ENCODE data around the gene SCARB1.
A peak's percentile ranks its signal among the peaks of the same experiment; 100 is the strongest.

Gene SCARB1

DNA sequence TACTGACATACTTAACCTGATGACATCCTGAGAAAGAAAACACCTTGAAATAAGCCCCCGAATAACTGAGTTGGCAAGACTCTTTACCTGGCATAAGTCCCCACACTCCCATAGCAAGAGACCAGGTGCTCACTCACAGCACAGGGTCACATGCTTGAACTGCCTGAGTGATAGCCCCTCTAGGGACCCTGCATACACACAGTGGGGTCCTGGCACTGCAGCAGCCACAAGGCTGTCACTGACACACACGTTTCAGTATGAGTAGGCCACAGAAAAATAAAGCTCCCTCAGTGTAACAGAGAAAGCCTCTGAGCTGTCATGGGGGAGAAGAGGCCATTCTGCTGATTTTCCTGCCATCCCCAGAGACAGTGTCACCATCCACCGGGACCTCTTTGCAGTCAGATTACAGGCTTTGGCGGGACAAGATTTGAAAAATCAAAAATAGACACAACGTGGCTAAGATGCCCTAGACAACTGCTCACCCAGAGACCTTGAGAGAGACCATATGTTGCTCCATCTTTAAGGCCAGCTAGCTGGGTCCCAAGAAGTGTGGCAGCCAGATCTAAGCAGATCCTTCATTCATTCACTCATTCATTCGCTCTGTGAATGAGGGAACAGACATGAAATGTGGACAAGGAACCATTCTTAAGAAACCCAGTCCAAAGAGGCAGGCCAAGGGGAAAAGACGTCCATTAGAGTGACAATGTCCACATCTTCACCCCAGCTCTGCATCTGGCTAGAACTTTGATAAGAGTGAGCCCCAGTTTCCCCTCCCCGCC is 1.6 kb downstream of the SCARB1 start:
- H3K36me3 ChIP-seq (ENCODE audit: insufficient read depth, low read length) = peaks cover 21% of the 10 kb centered on the region
- peak overlapping the region; percentile 90 for H3K9ac ChIP-seq (ENCODE audit: insufficient read length)
- H3K4me3 ChIP-seq = peak overlapping the region; percentile 97
- DNase-seq (ENCODE audit: low read depth, low spot score) = no peak
- no peak for TF ChIP-seq POLR2AphosphoS5 (IDR thresholded peaks at IDR 0.05; ENCODE audit: borderline replicate concordance, low read depth, low read length)
- TF ChIP-seq FOXP2 (optimal IDR thresholded peaks at IDR 0.05; ENCODE audit: control extremely low read depth, extremely low read length, insufficient read depth) = no peak
- no peak overlapping the region for H3K27ac ChIP-seq
- H3K9me3 ChIP-seq (ENCODE audit: low read depth, low read length) = no peaks in the 10 kb centered on the region

DNA sequence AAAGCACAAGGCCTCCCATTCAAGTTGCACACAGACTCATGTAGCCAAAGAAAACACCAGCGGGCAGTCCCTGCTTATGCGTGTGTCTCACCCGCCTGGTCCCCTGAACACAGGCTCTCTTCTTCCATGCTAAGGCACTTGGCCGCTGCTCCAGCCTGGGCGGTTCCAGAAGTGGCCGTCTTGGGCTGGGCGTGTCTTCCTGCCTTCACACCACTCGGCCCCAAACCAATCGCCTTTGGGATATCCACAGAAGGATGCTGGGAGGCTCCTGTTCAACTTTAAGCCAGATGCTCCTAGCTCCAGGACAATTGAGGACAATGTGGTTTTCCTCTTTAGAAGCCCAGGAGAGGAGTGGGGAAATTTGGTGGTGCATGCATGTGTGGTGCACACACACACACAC is 2.2 kb downstream of the SCARB1 start:
- H3K9ac ChIP-seq (ENCODE audit: insufficient read length) = no peak overlapping the region
- no peak overlapping the region for H3K27ac ChIP-seq

DNA sequence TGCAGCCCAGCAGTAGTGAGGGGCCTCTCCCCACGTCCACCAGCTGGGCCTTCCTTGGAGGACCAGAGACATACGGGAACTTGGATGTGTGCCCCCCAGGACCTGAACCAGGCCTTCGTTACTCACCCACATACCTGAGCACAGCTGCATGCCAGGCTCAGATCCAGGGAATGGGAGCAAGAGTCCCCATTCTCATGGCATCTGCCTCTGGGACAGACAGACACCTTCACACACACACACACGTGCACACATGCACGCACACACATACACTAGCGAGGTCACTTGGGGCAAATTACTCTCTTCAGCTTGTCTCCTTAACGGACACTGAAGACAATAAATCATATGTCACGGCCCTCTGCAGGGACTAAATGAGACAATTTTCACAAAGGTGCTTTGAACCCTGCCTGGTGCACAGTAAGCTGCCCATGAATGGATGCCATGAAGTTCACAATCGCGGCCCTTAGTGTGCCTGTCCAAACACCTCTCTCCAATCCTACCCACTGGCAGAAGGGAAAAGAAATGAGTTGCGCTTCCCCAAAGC is 5.7 kb downstream of the SCARB1 start:
- Histone ChIP-seq H3K27ac (no peak overlapping the region), H3K36me3 (ENCODE audit: insufficient read depth, low read length) (peaks cover 26% of the 10 kb centered on the region), H3K9me3 (ENCODE audit: low read depth, low read length) (no peaks in the 10 kb centered on the region), H3K9ac (ENCODE audit: insufficient read length) (no peak overlapping the region), H3K4me3 (no peak overlapping the region)
- no peak for TF ChIP-seq EZH2 (IDR thresholded peaks at IDR 0.05)
- DNase-seq (ENCODE audit: low read depth, low spot score) = no peak

More for the DNA sequence above, 2.2 kb downstream of the SCARB1 start:
- Histone ChIP-seq H3K9me3 (ENCODE audit: low read depth, low read length) (no peaks in the 10 kb centered on the region), H3K4me3 (no peak overlapping the region), H3K36me3 (ENCODE audit: insufficient read depth, low read length) (peaks cover 21% of the 10 kb centered on the region)
- no peak for DNase-seq (ENCODE audit: low read depth, low spot score)
- TF ChIP-seq FOXP2 (optimal IDR thresholded peaks at IDR 0.05; ENCODE audit: control extremely low read depth, extremely low read length, insufficient read depth) (no peak), POLR2AphosphoS5 (IDR thresholded peaks at IDR 0.05; ENCODE audit: borderline replicate concordance, low read depth, low read length) (no peak), EZH2 (IDR thresholded peaks at IDR 0.05) (no peak)

DNA sequence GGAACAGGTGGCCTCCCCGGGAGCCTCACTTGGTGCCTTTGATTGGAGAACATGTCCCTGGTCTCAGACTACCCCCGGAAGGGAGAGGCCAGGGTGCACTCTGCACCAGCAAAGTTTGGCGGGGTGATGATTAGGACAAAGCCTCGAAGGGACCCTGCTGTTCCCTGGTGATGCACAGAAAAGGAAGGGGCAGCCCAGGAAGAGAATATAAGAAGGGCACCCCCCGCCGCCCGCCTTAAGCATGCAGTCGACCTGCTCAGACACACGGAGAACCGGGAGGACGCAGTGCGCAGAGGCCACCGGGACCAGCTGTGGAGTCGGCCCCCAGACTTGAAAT is 6.9 kb downstream of the SCARB1 start:
- Histone ChIP-seq H3K9ac (ENCODE audit: insufficient read length) (no peak overlapping the region), H3K36me3 (ENCODE audit: insufficient read depth, low read length) (peaks cover 25% of the 10 kb centered on the region), H3K9me3 (ENCODE audit: low read depth, low read length) (no peaks in the 10 kb centered on the region), H3K4me3 (no peak overlapping the region), H3K27ac (no peak overlapping the region)
- no peak for TF ChIP-seq FOXP2 (optimal IDR thresholded peaks at IDR 0.05; ENCODE audit: control extremely low read depth, extremely low read length, insufficient read depth)
- no peak for TF ChIP-seq EZH2 (IDR thresholded peaks at IDR 0.05)
- no peak for TF ChIP-seq POLR2AphosphoS5 (IDR thresholded peaks at IDR 0.05; ENCODE audit: borderline replicate concordance, low read depth, low read length)
- DNase-seq (ENCODE audit: low read depth, low spot score) = no peak

DNA sequence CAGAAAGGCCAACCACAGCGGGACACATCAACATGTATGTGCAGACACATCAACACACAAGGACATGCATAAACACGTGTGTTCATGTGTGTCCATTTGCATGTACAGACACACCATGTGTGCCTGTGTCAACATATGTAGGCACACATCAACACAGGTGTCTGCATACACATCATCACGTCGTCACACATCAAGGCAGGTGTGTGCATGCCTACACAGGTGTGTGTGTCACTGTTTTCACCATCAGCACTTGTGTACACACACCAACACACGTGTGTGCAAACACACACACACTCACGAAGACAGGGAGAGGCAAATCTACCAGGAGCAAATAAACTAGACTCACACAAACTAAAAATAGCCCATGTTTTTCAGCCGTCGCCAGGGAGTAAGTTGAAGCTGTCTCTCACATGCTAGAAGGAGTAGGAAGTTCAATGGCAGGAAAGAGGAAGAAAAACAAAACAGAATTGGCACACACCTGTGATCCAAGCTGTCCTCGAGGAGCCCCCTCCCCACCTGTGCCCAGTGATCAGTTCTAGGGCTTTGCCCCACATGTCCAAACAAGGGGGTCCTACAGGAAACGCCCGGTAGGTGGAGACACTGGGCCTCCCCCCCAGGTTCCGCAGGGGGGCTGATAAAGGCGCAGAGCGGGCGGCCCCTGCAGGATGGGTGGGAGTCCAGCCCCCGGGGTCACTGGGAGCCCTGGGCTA is 7.4 kb downstream of the SCARB1 start:
- H3K9ac ChIP-seq (ENCODE audit: insufficient read length) = no peak overlapping the region

DNA sequence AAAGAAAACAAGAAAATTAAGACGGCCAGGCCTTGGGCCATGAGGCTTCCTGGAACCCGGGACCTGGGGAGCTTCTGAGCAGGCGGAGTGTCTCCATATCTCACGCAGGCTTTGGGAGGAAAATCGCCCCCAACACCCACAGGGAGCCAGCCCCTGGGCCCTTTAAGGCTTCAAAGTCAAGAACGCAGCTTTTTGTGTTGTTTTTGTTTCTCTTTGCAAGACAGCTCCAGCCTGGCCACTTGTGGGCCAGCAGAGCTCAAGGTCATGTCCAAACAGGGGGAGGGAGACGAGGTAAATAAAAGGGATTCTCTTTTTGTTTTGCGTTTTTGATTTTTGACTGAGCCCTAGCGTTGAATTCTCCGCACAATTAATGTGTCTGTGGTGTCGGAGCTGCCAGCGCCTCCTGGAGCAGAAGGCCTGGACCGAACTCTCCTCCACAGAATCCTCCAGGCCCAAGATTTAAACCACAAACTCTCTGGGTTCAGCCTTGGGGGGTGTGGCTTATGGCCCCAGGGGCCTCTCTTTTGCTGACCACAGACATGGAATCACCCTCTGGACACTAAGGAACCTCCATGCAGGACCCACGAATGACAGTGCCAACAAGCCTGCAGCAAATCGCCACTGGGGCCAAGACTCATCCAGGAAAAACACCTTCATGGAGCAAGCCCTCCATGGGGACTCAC is 8.2 kb downstream of the SCARB1 start:
- Histone ChIP-seq H3K9me3 (ENCODE audit: low read depth, low read length) (no peaks in the 10 kb centered on the region), H3K36me3 (ENCODE audit: insufficient read depth, low read length) (peaks cover 17% of the 10 kb centered on the region), H3K9ac (ENCODE audit: insufficient read length) (no peak overlapping the region), H3K27ac (no peak overlapping the region), H3K4me3 (no peak overlapping the region)
- no peak for DNase-seq (ENCODE audit: low read depth, low spot score)
- TF ChIP-seq POLR2AphosphoS5 (IDR thresholded peaks at IDR 0.05; ENCODE audit: borderline replicate concordance, low read depth, low read length) (no peak), EZH2 (IDR thresholded peaks at IDR 0.05) (no peak), FOXP2 (optimal IDR thresholded peaks at IDR 0.05; ENCODE audit: control extremely low read depth, extremely low read length, insufficient read depth) (no peak)

More for the DNA sequence above, 7.4 kb downstream of the SCARB1 start:
- Histone ChIP-seq H3K4me3 (no peak overlapping the region), H3K36me3 (ENCODE audit: insufficient read depth, low read length) (peaks cover 21% of the 10 kb centered on the region), H3K9me3 (ENCODE audit: low read depth, low read length) (no peaks in the 10 kb centered on the region), H3K27ac (no peak overlapping the region)
- no peak for DNase-seq (ENCODE audit: low read depth, low spot score)
- TF ChIP-seq FOXP2 (optimal IDR thresholded peaks at IDR 0.05; ENCODE audit: control extremely low read depth, extremely low read length, insufficient read depth) = no peak
- no peak for TF ChIP-seq EZH2 (IDR thresholded peaks at IDR 0.05)
- TF ChIP-seq POLR2AphosphoS5 (IDR thresholded peaks at IDR 0.05; ENCODE audit: borderline replicate concordance, low read depth, low read length) = no peak

DNA sequence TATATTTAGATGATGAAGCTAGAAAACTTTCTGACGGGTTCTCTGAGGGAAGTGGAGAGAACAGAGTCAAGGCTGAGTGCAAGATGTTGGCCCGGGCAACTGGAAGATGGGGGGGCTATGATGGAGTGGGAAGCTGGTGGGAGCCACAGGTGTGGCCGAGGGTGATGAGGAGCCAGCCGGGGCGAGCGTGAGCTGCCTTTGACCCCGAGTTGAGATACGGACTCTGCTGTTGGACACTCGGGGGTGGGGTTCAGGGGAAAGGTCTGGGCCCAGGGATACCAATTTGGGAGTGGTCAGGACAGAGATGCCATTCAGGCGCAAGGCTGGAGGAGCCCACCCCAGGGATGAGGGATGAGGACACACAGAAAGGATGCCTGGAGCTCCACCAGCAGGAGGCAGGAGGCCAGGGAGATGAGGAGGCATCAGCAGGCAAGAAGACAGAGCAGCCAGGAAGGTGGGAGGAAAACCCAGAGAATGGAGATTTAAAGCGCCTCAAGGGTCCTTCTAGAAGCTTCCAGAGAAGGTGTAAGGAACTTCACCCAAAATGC is 9.0 kb downstream of the SCARB1 start:
- no peak for TF ChIP-seq FOXP2 (optimal IDR thresholded peaks at IDR 0.05; ENCODE audit: control extremely low read depth, extremely low read length, insufficient read depth)
- TF ChIP-seq POLR2AphosphoS5 (IDR thresholded peaks at IDR 0.05; ENCODE audit: borderline replicate concordance, low read depth, low read length) = no peak
- TF ChIP-seq EZH2 (IDR thresholded peaks at IDR 0.05) = no peak
- no peak overlapping the region for H3K9ac ChIP-seq (ENCODE audit: insufficient read length)
- H3K27ac ChIP-seq = no peak overlapping the region
- no peaks in the 10 kb centered on the region for H3K9me3 ChIP-seq (ENCODE audit: low read depth, low read length)
- DNase-seq (ENCODE audit: low read depth, low spot score) = no peak
- H3K36me3 ChIP-seq (ENCODE audit: insufficient read depth, low read length) = peaks cover 11% of the 10 kb centered on the region; the same call in 1 of the 2 replicates
- no peak overlapping the region for H3K4me3 ChIP-seq

Measured in SK-N-MC (cell line).